Amniotic epithelial cell (primary cell): ENCODE data around the gene GLT6D1.
"Not testable (repeated sequence)": the region's sequence is repeated elsewhere in the genome, so short reads cannot be mapped to it uniquely, and the experiment has no call there.

Experiments used
- DNase-seq: peaks from one replicate; pipeline ENCODE4 v3.0.0-alpha.2; 2010; ENCODE audit warnings: low read depth

Gene GLT6D1, protein sequence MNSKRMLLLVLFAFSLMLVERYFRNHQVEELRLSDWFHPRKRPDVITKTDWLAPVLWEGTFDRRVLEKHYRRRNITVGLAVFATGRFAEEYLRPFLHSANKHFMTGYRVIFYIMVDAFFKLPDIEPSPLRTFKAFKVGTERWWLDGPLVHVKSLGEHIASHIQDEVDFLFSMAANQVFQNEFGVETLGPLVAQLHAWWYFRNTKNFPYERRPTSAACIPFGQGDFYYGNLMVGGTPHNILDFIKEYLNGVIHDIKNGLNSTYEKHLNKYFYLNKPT

GRCh38 chr9:135639196-135639595, at the start of gene GLT6D1:
Gene GLT6D1, minus strand, starts transcription at chr9:135639540. Its CDS starts 353 bp downstream, at chr9:135639187.
- DNase-seq = no peak

- no peak for DNase-seq
These were observed 49.7 kb upstream of the GLT6D1 start for GRCh38 chr9:135689011-135689410.

DNA sequence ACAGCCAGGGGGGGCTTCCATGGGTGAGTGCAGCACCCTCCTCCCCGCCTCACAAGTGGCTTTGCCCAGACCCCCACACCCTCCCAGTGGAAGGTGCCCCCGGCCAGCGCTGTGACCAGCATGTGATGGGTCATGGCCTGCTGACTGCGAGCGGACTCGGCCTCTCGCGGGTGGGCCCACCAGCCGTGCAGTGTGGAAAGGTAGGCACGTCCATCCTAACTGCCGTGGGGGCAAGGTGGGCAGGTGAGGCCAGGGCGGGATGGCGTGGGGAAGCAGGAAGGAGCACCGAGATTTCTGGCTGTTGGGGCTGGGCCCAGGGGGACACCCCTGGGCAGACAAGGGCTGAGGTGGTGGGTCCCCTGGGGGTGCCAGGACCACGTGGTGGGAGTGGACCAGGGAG, 47.9 kb upstream of the GLT6D1 start:
- no peak for DNase-seq

- no peak for DNase-seq
These were observed 45.4 kb upstream of the GLT6D1 start for GRCh38 chr9:135684691-135685090.

DNA sequence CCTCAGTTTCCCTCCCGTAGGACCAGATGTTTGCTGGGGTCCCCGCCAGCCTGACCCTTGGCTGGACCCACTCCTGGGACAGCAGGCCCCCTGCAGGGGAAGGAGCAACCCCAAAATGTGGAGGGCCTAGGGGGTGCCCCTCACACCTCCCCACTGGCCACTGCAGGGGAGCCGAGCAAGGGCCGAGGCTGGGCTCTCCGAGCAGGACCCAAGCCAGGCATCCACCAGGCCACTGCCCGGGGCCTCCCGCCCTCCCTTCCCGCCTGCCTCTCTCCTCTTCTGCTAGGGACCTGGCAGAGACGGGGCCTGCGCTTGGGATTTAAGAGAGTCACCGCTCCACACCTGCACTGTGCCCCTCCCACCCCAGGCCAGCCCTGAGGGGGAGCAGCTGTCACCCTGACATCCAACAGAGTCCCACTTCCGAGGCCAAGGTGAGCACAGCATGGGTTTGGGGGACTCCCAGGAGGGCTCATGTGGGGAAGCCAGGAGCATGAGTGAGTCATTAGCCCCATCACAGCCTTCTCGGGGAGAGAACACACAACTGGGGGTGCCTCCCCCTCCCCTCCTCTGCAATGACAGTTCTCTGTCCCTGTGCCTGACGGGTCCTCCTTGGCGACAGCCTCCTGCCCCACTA, 44.2 kb upstream of the GLT6D1 start:
- DNase-seq = no peak

DNA sequence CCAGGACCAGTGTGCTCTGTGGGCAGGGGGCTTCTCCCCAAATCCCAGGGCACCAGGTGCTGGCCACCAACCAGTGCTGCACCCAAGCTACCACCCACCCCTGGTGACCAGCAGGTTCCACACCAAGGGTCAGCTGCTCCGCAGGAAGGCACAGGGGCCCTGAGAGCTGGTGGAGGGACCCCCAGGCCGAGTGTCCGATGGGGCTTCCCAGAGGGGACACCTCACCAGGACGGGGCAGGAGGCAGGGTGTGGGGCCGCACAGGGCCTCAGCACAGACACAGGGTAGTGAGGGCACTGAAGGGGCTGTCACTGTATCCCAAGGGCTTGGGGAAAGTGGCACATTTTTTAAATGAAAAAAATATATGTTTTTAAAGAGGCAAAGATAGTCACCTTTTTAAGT, 41.8 kb upstream of the GLT6D1 start:
- DNase-seq = no peak

GRCh38 chr9:135680056-135680455, 40.7 kb upstream of the GLT6D1 start:
- DNase-seq = no peak

- no peak for DNase-seq
These were observed 39.1 kb upstream of the GLT6D1 start for GRCh38 chr9:135678236-135679017.

DNA sequence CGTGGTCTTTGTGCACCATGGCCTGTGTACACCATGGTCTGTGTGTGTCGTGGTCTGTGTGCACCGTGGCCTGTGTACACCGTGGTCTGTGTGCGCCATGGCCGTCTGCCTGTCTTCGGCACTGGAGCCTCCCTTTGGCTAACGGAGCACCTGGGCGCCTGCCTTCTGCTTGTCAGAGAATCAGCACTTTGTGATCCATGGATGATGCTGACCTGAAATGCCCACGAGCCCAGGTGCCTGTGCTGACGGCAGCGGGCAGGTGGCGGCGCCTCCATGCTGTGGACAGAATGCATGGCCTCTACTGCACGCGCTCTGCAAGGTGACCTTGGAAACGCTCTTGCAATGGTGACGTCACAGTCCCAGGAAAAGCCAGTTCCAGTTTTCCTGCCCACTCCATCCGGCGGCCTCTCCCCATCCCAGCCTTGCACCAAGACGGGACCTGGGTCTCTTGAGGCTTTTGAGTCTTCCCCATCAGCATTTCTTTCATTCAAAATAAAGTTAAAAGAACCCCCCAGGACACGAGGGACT, 38.4 kb upstream of the GLT6D1 start:
- no peak for DNase-seq

GRCh38 chr9:135676891-135677290, 37.6 kb upstream of the GLT6D1 start:
- no peak for DNase-seq

DNA sequence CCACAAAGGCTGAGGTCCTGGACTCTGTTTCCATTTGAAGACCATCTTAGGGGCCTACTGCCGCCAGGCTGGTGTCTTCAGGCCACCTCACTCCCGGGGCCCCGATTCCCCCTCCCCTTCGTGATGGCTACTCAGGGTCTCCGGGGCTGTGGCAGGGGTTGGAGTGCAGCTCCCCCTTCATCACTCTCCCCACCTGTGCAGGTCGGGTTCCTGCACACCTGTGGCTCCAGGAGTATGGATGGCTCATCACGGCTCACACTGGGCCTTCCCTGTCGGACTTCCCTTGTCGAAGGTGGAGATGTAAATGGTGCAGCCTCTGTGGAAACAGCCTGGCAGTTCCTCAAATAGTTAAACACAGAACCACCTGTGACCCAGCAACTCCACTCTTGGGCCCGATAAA, 35.6 kb upstream of the GLT6D1 start:
- no peak for DNase-seq

DNA sequence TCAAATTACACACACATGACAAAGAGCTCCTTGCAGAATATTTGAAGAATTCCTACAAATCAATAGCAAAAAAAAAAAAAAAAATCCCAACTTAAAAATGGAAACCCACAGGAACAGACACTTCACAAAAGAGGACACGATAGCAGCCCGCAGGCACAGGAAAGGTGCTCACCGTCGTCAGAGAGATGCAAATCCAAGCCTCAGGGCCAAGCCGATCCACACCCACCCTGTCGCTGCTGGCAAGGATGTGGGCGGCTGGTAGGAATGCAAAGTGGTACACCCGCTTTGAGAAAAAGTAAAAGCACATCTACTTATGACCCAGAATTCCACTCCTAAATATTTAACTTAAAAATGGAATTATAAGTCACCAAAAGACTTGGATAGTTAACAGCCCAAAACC, 34.6 kb upstream of the GLT6D1 start:
- no peak for DNase-seq

DNA sequence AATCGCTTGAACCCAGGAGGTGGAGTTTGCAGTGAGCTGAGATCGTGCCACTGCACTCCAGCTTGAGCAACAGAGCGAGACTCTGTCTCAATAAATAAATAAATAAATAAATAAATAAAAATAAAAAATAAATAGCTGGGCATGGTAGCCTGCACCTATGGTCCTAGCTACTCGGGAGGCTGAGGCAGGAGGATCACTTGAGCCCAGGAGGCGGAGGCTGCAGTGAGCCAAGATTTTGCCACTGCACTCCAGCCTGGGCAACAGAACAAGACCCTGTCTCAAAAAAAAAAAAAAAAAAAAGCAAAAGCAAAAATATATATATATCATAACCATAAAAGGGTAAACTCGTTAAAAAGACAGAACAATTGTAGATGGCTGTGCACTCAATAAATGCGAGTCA, 33.4 kb upstream of the GLT6D1 start:
- DNase-seq = not testable (repeated sequence)

- no peak for DNase-seq
These were observed 32.3 kb upstream of the GLT6D1 start for GRCh38 chr9:135671591-135672041.

- DNase-seq = no peak
These were observed 31.6 kb upstream of the GLT6D1 start for GRCh38 chr9:135670721-135671590.

DNA sequence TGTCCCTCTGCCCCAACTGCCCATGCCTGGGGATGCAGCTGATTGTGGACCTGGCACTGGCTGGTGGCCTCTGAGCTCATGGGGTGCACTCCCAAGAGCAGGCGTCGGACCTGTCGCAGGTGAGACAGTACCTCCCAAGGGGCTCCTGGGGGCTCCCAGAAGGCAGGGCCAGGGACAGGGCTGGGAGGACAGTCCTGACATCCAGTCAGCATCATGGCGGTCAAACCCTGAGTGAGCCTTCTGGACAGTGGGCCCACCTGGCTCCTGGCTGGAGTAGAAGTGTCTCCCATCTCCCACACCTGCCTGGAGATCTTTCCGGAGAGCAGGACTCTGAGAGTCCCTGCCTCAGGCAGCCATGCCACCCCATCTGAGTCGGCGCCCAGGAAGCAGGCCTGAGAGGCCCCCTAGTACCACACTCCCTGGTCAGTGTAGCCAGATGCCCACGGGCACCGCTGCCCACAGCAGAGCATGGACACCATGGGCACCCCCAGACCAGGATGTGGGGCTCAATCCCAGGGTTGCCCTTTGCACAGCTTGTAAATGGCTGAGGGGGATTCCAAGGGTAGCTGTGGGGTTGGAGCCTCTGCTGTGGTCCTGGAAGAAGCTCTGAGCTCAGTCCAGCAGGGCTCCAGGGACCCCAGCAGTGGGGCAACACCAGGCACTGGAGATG, 30.4 kb upstream of the GLT6D1 start:
- no peak for DNase-seq

- not testable (repeated sequence) for DNase-seq
These were observed 29.7 kb upstream of the GLT6D1 start for GRCh38 chr9:135669018-135669417.

DNA sequence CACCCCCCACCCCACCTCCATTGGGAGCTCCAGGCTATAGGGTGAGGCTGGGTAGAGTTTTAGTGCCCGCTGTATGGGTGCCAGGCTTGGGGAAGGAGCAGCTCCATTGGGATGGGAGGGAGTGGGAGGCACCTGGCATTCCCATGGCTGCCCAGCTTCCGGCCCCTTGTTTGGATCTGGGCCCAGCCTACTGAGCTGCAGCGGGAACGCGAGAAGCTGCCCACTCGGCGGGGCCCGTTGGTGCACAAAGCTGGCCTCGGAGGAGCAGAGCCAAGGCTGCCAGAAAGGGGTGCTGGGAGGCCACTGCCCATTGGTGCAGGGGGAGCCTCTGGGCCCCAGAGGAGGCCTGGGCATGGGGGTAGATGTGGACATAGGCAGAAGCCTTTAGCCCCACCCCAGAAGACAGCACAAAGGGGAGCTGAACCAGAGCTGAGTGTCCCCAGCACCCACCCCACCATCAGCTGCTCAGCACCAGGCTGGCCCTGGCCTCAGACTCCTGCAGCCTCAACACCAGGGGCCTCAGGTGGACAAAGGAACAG, 28.2 kb upstream of the GLT6D1 start:
- no peak for DNase-seq

GRCh38 chr9:135666534-135667462, 27.5 kb upstream of the GLT6D1 start:
- no peak for DNase-seq

DNA sequence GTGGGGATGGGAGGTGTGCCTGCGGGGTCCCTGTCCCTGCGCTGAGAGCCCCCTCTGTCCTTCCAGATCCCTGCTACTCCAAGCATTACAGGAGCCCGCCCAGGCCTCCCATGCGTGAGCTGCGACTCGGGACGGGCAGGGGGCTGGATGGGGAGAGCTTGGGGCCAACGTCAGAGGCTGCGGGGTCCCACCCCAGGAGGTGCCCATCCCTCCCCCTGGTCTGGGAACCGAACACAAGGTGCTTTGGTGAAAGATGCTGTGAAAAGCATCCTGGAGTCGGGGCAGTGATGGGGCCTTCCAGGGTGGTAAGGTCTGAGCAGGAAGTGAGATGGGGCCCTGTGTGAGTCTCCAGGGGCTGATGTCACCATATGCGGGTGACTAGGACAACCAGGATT, 26.5 kb upstream of the GLT6D1 start:
- DNase-seq = no peak
